ENCODE results near the gene IWS1. TPM values are rescaled to one million over a fixed set of nuclear protein-coding genes. Genes with fewer than 3 reads are reported as not detected.
"Not testable (repeated sequence)": the region's sequence is repeated elsewhere in the genome, so short reads cannot be mapped to it uniquely, and the experiment has no call there.

The IWS1 gene
- total and polyA plus RNA-seq, 2 experiments from 2014 or later, result 32.4 to 42.4 TPM

- no peak for TF ChIP-seq EZH2 (IDR thresholded peaks at IDR 0.05; ENCODE audit: insufficient read depth, poor library complexity, severe bottlenecking)
- TF ChIP-seq EZH2phosphoT487 (IDR thresholded peaks at IDR 0.05; ENCODE audit: insufficient read depth, low read depth), result no peak
- Histone ChIP-seq H3K27ac (no peak overlapping the region), H4K20me1 (ENCODE audit: insufficient read depth) (no peaks in the 10 kb centered on the region), H3K4me2 (ENCODE audit: unreplicated experiment) (no peak overlapping the region), H3K9ac (no peak overlapping the region), H3K79me2 (ENCODE audit: insufficient read depth) (no peaks in the 10 kb centered on the region), H3K4me1 (ENCODE audit: insufficient read depth) (peaks cover 6% of the 10 kb centered on the region), H3K4me3 (no peak overlapping the region), H2AFZ (no peak overlapping the region), H3K27me3 (replicated peaks; ENCODE audit: insufficient read depth) (no peaks in the 10 kb centered on the region), H3K36me3 (ENCODE audit: low read depth) (no peaks in the 10 kb centered on the region; the same call in 1 of the 2 replicates), H3K9me2 (ENCODE audit: insufficient read depth) (no peaks in the 10 kb centered on the region), H3K9me3 (ENCODE audit: low read depth) (no peaks in the 10 kb centered on the region), H3F3A (ENCODE audit: insufficient read depth) (no peaks in the 10 kb centered on the region)
- in situ Hi-C loops (cut with MboI), result no loop called here
- WGBS, 2 experiments (ENCODE audit: low coverage in 1 of 2, low lambda C conversion rate in 2 of 2, missing lambda C conversion rate in 2 of 2), result 80 to 84% methylated on average over 8 of the region's 8 CpGs
- DNase-seq, result no peak
Measured at GRCh38 chr2:127453392-127454171, 72.7 kb downstream of the IWS1 start.

GRCh38 chr2:127453013-127453391, 73.3 kb downstream of the IWS1 start:
- WGBS, 2 experiments (ENCODE audit: low coverage in 1 of 2, low lambda C conversion rate in 2 of 2, missing lambda C conversion rate in 2 of 2), result 86 to 95% methylated on average over 3 of the region's 3 CpGs
- in situ Hi-C loops (cut with MboI), result no loop called here

DNA sequence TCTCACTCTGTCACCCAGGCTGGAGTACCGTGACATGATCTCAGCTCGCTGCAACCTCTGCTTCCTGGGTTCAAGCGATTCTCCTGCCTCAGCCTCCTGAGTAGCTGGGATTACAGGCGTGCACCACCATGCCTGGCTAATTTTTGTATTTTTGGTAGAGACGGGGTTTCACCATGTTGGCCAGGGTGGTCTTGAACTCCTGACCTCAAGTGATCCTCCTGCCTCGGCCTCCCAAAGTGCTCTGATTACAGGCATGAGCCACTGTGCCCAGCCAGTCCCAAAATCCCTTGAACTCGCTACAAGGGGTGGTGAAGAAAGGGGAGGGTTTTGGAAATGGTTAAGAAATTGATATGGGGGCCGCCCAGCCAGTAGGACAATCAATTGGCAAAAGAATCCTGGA, 73.9 kb downstream of the IWS1 start:
- DNase-seq; H3K4me1 ChIP-seq (ENCODE audit: insufficient read depth); H3K4me2 ChIP-seq (ENCODE audit: unreplicated experiment); H3K27ac ChIP-seq; H3K9me3 ChIP-seq (ENCODE audit: low read depth); H4K20me1 ChIP-seq (ENCODE audit: insufficient read depth); H2AFZ ChIP-seq; H3K27me3 ChIP-seq (replicated peaks; ENCODE audit: insufficient read depth); H3K9me2 ChIP-seq (ENCODE audit: insufficient read depth); in situ Hi-C loops (cut with MboI); H3K36me3 ChIP-seq (ENCODE audit: low read depth); H3F3A ChIP-seq (ENCODE audit: insufficient read depth); H3K79me2 ChIP-seq (ENCODE audit: insufficient read depth); H3K9ac ChIP-seq; H3K4me3 ChIP-seq: not testable (repeated sequence)
- 95% methylated on average over 8 of the region's 8 CpGs for WGBS, 2 experiments (ENCODE audit: low coverage in 1 of 2, low lambda C conversion rate in 2 of 2, missing lambda C conversion rate in 2 of 2)

More at GRCh38 chr2:127453013-127453391, 73.3 kb downstream of the IWS1 start:
- no peak for DNase-seq
- Histone ChIP-seq H2AFZ (no peak overlapping the region), H3K4me2 (ENCODE audit: unreplicated experiment) (no peak overlapping the region), H3K79me2 (ENCODE audit: insufficient read depth) (no peaks in the 10 kb centered on the region), H3F3A (ENCODE audit: insufficient read depth) (no peaks in the 10 kb centered on the region), H3K9ac (no peak overlapping the region), H3K27me3 (replicated peaks; ENCODE audit: insufficient read depth) (no peaks in the 10 kb centered on the region), H3K9me2 (ENCODE audit: insufficient read depth) (peaks cover 3% of the 10 kb centered on the region; the same call in 1 of the 2 replicates), H3K36me3 (ENCODE audit: low read depth) (no peaks in the 10 kb centered on the region; the same call in 1 of the 2 replicates), H4K20me1 (ENCODE audit: insufficient read depth) (no peaks in the 10 kb centered on the region), H3K9me3 (ENCODE audit: low read depth) (no peaks in the 10 kb centered on the region), H3K27ac (no peak overlapping the region), H3K4me1 (ENCODE audit: insufficient read depth) (peaks cover 9% of the 10 kb centered on the region), H3K4me3 (no peak overlapping the region)
- TF ChIP-seq EZH2phosphoT487 (IDR thresholded peaks at IDR 0.05; ENCODE audit: insufficient read depth, low read depth) (no peak), EZH2 (IDR thresholded peaks at IDR 0.05; ENCODE audit: insufficient read depth, poor library complexity, severe bottlenecking) (no peak)

- no peak overlapping the region for H2AFZ ChIP-seq
- H3K27ac ChIP-seq, result no peak overlapping the region
- H3F3A ChIP-seq (ENCODE audit: insufficient read depth), result no peaks in the 10 kb centered on the region
- H3K9me3 ChIP-seq (ENCODE audit: low read depth), result no peaks in the 10 kb centered on the region
- 73 to 79% methylated on average over 6 of the region's 6 CpGs for WGBS, 2 experiments (ENCODE audit: low coverage in 1 of 2, low lambda C conversion rate in 2 of 2, missing lambda C conversion rate in 2 of 2)
- H3K9me2 ChIP-seq (ENCODE audit: insufficient read depth), result peaks cover 3% of the 10 kb centered on the region; the same call in 1 of the 2 replicates
- H3K4me3 ChIP-seq, result no peak overlapping the region
- no peaks in the 10 kb centered on the region for H3K79me2 ChIP-seq (ENCODE audit: insufficient read depth)
- H3K36me3 ChIP-seq (ENCODE audit: low read depth), result no peaks in the 10 kb centered on the region; the same call in 1 of the 2 replicates
- in situ Hi-C loops (cut with MboI), result no loop called here
- DNase-seq, result no peak
- no peak overlapping the region for H3K9ac ChIP-seq
- TF ChIP-seq EZH2phosphoT487 (IDR thresholded peaks at IDR 0.05; ENCODE audit: insufficient read depth, low read depth), result no peak
- no peak for TF ChIP-seq EZH2 (IDR thresholded peaks at IDR 0.05; ENCODE audit: insufficient read depth, poor library complexity, severe bottlenecking)
- no peaks in the 10 kb centered on the region for H4K20me1 ChIP-seq (ENCODE audit: insufficient read depth)
- no peak overlapping the region for H3K4me2 ChIP-seq (ENCODE audit: unreplicated experiment)
- H3K4me1 ChIP-seq (ENCODE audit: insufficient read depth), result peaks cover 9% of the 10 kb centered on the region
- H3K27me3 ChIP-seq (replicated peaks; ENCODE audit: insufficient read depth), result no peaks in the 10 kb centered on the region
Measured at GRCh38 chr2:127451981-127452380, 74.3 kb downstream of the IWS1 start.
